Hematopoietic multipotent progenitor cell treated with erythropoietin and hydrocortisone succinate and interleukin-3 and kit ligand, for 6 days (in vitro differentiated cells): ENCODE results near the gene CLRN3.
A peak's percentile ranks its signal among the peaks of the same experiment; 100 is the strongest.

ENCODE experiments used
- DNase-seq: peaks from one replicate; pipeline ENCODE4 v3.0.0-alpha.2; 2015

Gene CLRN3

GRCh38 chr10:127872871-127873600 lies 19.7 kb downstream of the CLRN3 start:
- no peak for DNase-seq

GRCh38 chr10:127872011-127872761 lies 20.6 kb downstream of the CLRN3 start:
- no peak for DNase-seq

DNA sequence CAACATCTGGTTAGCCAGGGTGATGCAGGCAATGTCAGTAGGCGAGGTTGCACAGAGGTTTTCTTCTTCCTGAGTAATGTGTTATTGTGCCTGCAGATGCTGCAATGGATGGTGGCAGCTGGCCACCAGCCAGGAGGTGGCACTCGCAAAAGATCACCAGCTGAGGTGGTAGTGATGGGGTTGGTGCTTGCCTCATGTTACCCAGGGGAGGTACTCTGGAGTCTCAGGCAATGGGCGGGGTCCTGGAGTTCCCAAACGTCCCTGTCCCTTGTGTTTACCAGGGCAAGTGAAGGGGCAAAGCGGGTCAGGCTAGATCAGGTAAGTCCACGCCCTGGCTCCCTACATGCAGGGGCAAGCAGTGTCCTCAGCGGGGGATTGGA lies 21.1 kb downstream of the CLRN3 start:
- DNase-seq: no peak

GRCh38 chr10:127869329-127869728 lies 23.4 kb downstream of the CLRN3 start:
- DNase-seq: no peak

- DNase-seq: no peak
These were observed 24.9 kb downstream of the CLRN3 start for GRCh38 chr10:127867805-127868204.

- DNase-seq: no peak
These were observed 26.3 kb downstream of the CLRN3 start for GRCh38 chr10:127866276-127867013.

DNA sequence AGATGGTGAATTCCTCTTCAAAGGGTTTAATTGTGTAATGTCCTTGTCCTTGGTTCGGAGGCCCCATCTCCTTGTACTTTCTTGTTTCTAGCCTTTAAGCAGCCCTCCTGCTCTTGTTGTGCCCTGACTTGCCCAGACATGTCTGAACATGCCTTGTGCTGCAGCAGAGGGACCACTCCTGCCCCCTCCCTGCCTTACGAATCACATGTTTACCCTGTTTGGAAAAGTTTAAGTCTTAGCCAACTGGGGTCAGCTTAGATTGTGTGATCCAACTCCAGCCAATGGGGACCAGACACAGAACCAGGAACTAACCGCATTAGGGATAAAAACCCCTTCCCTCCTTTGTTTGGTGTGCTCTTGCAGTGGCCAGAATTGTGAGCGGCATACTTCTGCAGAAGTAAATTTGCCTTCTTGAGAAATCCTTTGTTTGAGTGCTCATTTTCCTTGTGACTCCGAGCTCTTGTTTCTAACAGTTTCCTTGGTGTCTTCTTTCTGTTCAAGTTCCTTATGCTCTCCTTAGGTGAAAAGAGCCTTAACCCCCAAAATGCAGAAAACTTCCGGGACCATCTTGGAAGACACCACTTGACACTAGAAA lies 29.4 kb downstream of the CLRN3 start:
- DNase-seq: no peak

DNA sequence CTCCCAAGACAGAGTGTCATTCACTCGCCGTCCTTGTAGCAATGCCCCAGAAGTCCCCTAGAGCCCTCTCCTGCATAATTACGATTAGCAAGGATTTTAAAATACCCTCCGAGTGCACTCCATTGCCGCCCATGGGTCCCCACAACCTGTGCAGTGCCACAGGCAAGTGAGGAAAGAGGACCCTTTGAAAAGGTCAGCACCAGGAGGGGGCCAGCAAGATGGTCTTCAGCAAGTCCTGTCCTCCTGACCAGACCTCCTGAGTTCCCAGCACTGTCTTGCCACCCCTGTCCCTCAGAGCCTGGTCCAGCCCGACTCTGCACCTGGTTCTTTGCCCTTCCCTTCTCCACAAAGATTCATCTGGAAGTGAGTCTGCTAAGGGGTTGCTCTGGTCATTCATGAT lies 32.1 kb downstream of the CLRN3 start:
- no peak for DNase-seq

DNA sequence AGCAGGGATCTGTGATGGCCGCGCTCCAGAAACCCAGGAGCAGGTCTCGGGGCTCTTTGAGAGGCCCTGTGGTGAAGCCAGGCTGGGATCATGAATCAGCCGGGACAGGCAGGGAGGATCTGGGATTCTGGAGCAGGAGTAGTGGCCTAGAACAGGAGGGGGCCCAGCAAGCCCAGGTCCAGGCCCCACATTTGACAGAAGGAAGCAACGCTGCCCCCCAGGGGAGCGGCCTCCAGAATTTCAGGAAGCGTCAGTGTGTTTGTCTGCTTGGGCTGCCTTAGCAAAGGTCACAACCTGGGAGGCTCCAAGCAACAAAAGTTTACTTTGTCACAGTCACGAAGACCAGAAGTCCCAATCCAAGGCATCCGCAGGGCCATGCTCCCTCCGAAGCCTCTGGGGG lies 36.8 kb downstream of the CLRN3 start:
- DNase-seq: no peak

DNA sequence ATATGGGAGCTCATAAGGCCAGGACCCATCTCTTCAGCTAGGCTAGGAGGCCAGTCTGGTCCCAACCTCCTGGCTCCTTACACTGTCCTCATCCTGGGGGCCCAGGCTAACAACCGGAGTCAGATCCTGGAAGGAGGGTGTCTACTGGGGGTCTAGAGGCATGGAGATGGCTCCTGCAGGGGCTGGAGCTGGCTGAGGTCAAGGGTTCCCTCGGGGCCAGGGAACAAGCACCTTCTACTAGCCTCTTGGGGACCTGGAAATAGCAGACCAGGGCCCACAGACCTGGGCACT lies 37.2 kb downstream of the CLRN3 start:
- no peak for DNase-seq

DNA sequence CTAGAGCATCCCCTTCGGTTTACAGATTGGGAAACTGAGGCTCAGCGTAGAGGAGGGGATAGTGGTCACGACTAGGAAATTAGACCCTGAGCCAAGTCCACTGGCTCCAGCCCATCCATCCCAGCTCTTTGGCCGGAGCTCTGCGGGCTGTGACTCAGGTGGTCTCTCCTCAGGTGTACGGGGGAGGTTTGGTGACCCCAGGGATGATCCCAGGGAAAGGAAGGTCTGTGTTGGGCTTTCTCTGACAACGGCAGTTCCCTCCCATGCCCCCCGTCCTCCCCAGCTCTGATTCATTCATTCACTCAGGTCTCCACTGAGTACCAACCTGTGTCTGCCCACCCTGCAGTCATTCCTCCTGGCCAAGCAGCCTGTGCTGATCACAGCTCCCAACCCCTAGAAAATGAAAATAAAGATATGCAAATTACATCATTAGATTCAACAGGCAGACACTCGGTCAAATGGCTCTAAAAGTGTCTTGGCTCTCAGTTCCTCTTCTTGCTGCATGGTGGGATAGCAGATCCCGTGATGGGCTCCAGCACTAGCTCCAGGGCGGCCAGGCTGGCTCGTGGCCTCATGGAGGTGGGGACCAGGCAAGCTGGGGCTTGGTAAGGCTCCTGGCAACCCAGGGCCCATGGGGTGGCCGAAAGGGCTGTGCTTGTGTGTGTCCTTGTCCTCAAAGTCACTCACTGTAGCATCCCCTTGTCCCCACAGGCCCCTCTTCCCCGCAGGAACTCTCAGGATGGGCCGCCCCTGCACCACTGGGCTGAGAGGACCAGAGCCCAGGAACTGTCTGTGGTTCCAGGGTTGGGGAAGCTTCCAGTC lies 37.8 kb downstream of the CLRN3 start:
- no peak for DNase-seq

DNA sequence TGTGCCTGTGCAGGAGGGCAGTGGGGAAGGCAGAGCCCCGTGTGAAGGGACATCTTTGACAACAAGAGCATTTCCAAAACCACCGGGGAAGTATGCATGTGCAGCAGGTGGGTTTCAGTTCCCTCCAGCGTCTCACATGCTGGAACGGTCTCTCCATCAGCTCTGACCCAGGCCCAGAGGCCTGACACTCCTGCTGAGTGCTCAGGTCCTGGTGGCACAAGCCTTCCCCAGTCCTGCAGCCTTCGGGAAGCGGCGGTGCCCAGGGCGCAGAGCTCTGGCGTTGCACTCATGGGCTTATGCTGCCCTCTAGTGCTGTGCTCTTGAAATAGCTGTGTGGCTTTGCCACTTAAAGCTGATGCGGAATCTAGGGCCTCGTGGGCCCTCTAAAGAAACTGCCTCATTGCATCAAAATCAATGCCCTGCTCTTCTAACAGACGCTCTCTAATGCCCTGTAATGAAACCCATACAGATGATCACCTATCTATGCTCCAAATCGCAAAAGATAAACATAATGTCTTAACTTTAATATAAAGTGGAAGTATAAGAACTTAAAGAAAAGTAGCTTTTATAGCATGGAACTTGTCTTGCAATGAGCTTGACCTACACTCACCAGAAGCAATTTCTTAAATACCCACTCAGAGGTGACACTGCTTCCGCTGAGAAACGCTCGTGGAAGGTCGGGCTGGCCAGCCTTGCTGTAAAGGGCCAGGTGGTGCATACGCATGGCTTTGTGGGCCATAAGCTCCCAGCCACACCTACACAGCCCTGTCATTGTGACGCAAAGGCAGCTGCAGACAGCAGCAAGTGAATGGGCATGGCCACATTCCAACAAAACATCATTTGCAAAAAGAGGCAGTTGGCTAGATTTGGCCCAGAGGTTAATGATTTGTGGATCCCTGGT lies 38.6 kb downstream of the CLRN3 start:
- DNase-seq: peak; percentile 76

DNA sequence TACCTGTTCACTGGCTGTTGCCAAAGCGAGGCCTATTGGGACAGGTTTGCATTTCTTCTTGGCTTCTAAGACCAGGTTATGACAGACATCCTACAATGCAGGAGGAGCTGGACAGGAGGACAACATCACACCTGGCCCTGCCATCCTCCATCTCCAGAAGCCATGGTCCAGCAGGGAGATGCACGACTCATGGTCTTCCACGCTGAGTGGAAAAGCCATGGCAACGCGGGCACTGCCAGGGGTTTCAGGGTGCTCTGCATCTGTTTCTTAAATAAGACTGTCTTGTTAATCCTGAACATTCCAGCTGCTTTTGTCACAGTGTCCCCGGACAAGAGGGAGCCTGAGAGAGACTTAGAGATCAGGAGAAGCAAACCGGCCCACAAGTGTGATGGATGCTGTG lies 40.3 kb downstream of the CLRN3 start:
- no peak for DNase-seq

DNA sequence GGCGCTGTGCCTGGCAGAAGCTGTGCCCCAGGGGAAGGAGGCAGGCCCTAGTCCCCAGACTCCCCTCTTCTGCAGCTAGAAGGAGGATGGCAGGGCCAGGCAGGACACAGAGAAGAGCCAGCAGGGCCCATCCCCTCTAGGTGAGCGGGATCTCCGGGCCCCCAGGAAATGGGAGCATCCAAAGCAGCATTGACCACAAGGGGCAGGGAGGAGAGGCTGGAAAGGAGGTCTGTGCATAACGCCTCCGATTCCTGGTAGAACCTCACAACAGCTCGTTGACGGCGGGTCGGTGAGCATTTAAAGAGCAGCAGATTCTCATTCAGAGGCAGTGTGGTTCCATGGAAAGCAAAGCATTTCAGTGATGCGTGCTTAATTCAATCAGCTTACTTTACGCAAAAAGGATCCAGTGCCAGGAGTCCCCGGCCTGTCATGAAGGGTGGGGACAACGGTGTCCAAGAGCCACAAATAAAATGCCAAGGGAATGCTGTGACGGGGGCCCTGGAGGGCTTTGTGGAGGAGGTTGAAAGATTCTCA lies 41.0 kb downstream of the CLRN3 start:
- no peak for DNase-seq

- DNase-seq: no peak
These were observed 41.8 kb downstream of the CLRN3 start for GRCh38 chr10:127850944-127851343.

DNA sequence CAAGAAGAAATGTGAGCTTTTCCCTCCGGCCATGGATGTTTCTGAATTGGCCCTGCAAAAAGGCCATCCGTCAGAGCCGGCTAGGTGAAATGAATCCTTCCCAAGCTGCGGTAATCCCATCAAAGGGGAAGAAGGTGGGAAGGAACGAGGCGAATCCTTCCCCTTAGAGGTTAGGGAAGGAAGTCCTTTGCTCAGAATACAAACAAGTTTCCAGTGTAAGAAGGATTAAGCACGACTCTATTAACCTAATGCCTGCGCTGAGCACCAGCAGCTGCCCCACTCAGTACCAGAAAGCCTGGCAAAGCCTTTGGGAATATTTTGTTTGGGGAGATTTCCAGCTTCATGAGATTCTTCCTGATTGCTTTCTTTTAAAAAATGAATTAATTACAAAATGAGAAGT lies 42.8 kb downstream of the CLRN3 start:
- no peak for DNase-seq

- DNase-seq: no peak
These were observed 43.5 kb downstream of the CLRN3 start for GRCh38 chr10:127849224-127849623.

DNA sequence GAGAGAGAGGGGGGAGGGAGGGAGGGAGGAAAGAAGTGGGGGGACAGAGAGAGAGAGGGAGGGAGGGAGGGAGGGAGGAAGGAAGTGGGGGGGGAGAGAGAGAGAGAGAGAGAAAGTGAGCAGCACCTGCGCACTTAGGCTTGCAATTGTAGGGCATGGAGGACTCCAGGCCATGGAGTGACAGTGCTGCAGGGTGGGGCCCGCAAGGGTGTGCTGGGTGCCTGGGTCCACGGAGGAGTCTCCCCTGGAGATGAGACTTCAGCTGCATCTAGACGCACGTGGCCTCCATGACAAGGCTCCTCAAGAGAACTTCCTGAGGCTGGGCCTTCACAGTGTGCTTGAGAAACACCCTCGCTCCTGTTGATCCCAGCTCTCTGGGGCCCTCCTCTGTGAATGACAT lies 44.5 kb downstream of the CLRN3 start:
- DNase-seq: no peak

GRCh38 chr10:127845756-127846155 lies 47.0 kb downstream of the CLRN3 start:
- DNase-seq: no peak

- no peak for DNase-seq
These were observed 51.9 kb downstream of the CLRN3 start for GRCh38 chr10:127840884-127841283.

GRCh38 chr10:127836966-127837365 lies 55.8 kb downstream of the CLRN3 start:
- peak; percentile 10 for DNase-seq
